ENCODE measurements around the gene WNT6.
"Not testable (repeated sequence)": the region's sequence is repeated elsewhere in the genome, so short reads cannot be mapped to it uniquely, and the experiment has no call there.

Gene WNT6

GRCh38 chr2:218830526-218831306 lies 28.9 kb upstream of the WNT6 start:
- DNase-seq = no peak

GRCh38 chr2:218831378-218831990 lies 28.1 kb upstream of the WNT6 start, which contains the start of gene PRKAG3:
Gene PRKAG3, minus strand, starts transcription at chr2:218831803.
- DNase-seq = no peak

DNA sequence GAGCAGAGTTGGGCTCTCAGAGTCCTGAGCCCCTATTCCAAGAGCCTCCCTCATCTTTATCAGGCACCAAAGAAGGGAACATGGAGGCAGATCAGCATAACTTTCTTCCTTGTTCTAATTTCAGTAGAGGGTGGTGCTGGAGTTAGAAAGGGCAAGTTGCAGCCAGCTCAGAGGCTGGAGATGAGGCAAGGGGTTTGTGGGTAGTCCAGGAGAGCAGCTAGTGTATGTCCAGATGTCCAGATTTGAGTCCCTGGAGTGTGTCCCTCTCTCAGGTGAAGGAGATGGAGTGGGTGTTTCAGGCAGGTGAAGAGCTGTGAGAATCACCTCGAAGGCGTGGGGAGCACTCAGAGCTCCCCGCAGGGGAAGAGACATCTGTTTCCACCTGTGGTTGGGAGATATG lies 27.5 kb upstream of the WNT6 start:
- no peak for DNase-seq

- no peak for DNase-seq
Observed at GRCh38 chr2:218832520-218832919, 27.1 kb upstream of the WNT6 start.

DNA sequence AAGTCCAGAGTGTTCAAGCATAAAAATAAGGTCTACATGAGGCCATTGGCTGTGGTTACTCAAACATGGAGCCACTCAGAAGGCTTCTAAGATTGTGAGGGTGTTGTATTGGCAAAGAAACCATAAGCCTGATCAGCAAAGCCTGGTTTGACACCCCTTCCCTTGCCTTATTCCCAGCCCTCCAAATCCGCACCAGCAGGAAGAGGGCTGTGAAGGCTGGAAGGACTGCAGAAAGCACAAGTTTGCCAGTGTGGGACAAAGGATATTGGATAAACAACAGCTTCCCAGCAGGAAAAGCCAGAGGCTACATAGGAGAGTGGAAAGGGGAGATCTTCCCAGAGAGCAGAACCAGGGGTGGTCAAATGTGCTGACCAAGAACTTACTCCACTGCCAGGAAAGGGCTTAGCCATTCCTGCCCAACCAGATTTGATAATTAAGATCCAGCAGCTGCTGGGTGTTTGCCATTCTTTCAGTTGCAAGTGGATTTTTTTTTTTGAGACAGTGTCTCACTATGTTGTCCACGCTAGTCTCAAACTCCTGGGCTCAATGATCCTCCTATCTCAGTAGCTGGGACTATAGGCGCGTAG lies 26.5 kb upstream of the WNT6 start:
- DNase-seq = no peak

- no peak for DNase-seq
Observed at GRCh38 chr2:218834685-218835084, 24.9 kb upstream of the WNT6 start.

GRCh38 chr2:218837495-218837894 lies 22.1 kb upstream of the WNT6 start:
- no peak for DNase-seq

DNA sequence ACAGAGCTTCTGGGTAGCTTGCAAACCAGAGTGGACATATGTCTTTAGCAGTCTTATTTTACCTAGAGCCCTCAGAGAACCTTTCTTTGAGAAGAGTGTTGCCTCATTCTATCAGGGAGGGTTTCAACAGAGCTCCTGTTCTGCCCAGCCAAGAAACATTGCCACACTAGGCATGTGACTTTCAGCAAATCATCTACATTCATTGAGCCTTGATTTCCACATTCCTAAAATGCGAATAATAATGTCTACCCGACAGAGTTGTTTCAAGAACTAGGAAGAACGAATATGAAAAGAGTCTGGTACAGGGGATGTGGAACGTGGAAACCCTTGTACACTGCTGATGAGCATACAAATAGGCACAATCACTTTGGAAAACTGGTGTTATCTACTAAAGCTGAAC lies 20.2 kb upstream of the WNT6 start:
- DNase-seq = no peak

GRCh38 chr2:218839888-218840287 lies 19.7 kb upstream of the WNT6 start:
- DNase-seq = no peak

GRCh38 chr2:218844334-218844733 lies 15.3 kb upstream of the WNT6 start:
- DNase-seq = not testable (repeated sequence)

DNA sequence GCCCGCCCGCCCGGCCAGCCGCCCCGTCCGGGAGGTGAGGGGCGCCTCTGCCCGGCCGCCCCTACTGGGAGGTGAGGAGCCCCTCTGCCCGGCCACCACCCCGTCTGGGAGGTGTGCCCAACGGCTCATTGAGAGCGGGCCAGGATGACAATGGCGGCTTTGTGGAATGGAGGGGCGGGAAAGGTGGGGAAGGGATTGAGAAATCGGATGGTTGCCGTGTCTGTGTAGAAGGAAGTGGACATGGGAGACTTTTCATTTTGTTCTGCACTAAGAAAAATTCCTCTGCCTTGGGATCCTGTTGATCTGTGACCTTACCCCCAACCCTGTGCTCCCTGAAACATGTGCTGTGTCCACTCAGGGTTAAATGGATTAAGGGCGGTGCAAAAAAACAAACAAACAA lies 12.6 kb upstream of the WNT6 start:
- not testable (repeated sequence) for DNase-seq

- no peak for DNase-seq
Observed at GRCh38 chr2:218849721-218850120, 9.9 kb upstream of the WNT6 start.

- DNase-seq = no peak
Observed at GRCh38 chr2:218850796-218851195, 8.8 kb upstream of the WNT6 start.

DNA sequence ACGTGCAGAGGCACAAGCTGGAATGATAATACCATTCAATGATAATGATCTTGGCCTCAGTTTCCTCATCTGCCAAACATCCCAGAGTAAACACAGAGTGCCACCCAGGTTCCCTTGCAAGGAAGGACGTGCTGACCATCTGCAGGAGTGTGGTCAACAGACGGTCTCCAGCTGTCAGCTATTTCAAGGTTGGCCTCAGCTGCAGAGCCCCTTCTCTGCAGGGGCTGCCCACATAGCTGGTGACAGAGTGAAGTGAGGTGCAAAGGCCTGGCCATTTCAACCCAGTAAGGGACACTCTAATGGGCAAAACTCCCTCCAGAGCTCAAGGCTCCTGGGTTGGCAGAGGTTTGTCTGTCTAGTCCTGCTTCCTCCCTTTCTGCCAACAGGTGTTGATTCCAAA lies 8.3 kb upstream of the WNT6 start:
- DNase-seq = no peak

DNA sequence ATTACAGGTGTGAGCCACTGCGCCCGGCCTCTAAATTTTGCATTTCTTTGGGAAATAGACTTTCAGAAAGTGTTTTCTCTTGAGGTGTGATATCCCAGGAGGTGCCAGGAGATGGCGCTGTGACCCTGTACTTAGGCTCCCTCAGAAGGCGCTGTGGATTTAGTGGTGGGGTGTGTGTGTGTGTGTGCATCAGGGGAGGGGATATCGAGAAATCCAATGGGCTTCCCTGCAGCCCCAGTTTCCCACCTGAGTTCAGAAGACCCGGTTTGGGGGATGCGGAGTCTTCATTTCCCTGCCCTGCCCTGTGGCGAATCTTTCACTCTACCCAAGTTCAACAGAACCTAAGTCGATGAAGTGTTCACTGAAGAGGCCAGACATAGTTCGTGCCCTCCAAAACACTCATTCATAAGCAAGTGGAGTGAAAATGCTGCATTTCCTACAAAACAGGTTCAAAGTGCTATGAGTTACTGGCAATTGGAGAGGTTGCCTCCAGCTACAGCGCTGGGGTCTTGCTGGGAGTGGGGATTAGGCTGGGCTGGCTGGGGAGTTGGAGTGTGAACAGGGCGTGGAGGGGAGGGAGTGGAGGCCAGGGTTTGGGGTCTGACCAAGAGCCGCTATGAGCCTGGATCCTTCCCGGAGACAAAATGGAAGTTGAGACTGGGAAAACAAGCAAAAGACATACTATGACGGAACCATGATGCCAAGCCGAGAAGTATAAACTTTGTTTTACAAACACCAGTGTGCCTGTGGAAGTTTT lies 6.5 kb upstream of the WNT6 start:
- peak; percentile 50 for DNase-seq

GRCh38 chr2:218853766-218854165 lies 5.8 kb upstream of the WNT6 start:
- DNase-seq = no peak

- DNase-seq = no peak
Observed at GRCh38 chr2:218854860-218855259, 4.7 kb upstream of the WNT6 start.

DNA sequence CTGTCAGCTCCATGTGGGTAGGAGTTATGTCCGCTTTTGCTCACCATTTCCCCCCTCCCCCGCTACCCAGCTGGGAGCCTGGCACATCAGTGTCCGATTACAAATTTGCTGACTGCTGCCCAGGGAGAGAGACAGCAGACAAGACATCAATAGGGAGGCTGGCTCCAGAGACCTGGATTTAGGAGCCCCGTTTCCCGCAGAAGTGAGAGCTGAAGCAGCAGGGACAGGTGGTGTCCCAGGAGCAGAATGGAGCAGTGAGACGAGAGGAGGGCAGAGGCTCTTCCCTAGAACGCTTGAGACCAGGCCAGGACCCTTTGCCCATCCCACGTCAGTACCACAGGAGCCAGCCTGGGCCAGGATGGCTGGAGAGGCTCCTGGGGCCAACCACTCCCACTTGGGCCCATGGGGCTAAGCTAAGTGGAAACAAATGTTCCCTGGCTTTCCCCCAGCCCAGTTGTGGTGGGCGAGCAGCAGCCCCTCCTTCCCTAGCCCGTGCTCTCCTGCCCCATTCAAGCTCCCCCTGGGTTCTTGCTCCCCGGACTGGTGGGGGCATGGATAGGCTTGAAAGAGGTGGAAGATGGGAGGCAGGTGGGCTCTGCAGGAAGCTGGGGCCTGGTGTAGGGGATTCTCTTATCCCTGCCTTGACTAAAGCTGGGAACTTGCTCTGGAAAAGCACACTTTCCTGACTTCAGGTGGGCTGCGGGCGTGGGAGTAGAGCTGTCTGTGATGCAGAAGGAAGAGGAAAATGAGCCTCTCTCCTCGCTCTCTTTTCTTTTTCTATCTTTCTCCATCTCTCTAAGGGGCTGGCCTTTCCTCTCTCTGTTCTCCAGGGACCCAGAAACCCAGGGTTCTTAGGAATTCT lies 4.1 kb upstream of the WNT6 start:
- DNase-seq = no peak

DNA sequence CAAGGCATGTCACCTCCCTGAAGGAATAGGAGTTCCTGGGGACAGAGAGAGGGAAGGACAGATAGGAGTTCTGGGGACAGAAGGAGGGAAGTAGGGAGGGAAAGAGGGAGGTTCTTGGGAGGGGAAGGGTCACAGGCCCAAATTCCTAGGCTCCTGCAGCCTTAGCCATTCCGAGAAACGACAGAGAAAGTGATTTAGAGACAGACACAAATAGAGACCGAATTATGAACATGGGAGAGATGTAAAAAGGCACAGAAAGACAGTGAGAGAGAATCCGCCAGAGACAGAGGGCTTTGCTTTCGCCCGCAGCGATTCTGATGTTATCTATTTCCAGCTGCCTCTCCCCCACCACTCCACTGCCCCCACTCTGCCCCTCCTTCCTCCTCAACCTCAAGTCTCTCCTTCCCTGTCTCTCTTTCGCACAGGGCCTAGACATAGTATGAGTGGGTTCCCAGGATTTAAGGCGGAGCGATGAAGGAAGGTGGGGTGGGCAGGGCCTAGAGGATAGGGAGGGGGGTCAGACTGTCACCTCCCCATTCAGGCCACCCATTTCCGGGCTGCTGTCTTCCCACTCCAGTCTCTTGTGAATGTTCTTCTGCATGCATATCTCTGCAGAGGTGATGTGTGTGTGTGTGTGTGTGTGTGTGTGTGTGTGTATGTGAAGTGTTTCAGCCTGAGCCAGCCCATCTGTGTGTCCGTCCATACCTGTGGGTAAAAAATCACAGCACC lies 3.3 kb upstream of the WNT6 start:
- no peak for DNase-seq

DNA sequence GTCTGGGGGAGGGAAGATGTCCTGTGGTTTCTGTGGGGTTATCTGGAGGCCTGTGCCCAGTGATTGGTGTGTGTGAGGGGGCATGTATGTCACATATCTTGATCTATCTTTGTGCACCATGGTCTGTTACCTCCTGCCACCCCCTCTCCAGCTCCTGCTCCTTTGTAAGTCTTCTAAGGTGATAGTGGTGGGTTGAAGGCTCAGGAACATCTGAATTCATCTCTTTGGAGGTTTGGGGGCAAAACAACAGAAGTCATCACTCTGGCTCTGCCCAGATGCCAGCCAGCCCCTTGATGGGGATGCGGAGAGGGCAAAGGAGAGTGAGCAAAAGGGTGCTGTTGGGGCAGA lies 2.7 kb upstream of the WNT6 start:
- DNase-seq = no peak

DNA sequence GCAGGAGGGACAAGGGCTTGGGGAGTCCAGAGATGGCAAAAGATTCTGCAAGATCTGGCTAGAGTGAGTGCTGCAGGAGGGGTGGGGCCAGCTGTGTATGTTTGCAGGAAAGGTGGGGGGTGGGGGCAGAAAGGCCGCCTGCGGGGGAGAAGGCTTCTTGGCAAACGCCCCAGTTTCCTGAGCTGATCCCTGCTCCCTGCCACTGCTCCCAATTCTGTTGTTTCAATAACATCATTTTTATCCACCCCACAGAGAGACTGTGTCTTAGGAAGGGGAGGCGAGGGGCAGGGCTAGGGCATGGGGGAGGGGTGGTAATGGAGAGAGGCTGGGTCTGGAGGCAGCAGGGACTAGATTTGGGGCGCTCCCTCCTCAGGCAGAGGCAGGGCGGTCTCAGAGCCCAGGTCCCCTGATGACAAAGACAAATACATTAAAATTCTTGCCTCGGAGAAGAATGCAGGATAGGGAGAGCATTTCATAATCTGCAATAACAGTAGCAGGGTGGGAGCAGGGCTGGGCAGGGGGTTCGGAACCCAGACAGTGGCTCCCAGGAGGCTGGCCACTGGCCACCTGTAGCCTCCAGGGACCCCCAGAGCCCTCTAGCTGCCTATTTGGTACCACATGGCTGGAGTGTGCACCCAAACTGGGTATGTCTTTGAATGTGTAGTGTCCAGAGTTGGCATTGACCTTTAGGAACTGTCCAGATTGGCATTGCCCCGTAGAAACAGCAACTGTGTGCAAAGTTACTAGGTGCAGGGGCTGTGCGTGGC lies 2.1 kb upstream of the WNT6 start:
- no peak for DNase-seq

Measured in midbrain (tissue), 1 donor.